ENCODE results near the gene LCA5.

DNA sequence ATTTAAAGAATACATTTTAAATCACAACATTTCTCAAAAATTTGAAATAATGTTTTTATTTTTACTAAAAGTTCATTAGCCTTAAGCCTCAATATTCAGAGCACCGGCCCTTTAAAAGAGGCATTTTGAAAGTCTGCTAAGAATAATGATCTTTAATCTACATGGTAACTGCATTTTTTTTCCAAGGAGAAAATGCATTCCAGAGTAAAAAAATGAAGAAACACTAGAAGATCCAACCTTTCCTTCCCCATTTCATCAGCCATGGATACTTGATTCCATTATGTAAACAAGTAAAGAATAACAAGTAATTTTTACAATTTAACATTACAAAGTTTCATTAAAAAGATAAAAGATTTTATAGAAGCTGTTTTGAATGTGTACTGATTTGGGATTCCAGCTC is 21.8 kb downstream of the LCA5 start:
- TF ChIP-seq, protein P1, sequence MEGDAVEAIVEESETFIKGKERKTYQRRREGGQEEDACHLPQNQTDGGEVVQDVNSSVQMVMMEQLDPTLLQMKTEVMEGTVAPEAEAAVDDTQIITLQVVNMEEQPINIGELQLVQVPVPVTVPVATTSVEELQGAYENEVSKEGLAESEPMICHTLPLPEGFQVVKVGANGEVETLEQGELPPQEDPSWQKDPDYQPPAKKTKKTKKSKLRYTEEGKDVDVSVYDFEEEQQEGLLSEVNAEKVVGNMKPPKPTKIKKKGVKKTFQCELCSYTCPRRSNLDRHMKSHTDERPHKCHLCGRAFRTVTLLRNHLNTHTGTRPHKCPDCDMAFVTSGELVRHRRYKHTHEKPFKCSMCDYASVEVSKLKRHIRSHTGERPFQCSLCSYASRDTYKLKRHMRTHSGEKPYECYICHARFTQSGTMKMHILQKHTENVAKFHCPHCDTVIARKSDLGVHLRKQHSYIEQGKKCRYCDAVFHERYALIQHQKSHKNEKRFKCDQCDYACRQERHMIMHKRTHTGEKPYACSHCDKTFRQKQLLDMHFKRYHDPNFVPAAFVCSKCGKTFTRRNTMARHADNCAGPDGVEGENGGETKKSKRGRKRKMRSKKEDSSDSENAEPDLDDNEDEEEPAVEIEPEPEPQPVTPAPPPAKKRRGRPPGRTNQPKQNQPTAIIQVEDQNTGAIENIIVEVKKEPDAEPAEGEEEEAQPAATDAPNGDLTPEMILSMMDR (IDR thresholded peaks at IDR 0.05), result no peak
- TF ChIP-seq POLR2A (IDR thresholded peaks at IDR 0.05; ENCODE audit: low read depth), result no peak
- TF ChIP-seq EP300 (IDR thresholded peaks at IDR 0.05), result no peak
